ENCODE results near the gene TRAPPC2. TPM values are rescaled to one million over a fixed set of nuclear protein-coding genes. Genes with fewer than 3 reads are reported as not detected.
A peak's percentile ranks its signal among the peaks of the same experiment; 100 is the strongest.

The TRAPPC2 gene
- 22.7 TPM for polyA plus RNA-seq (ENCODE audit: insufficient read length)
- long read RNA-seq, donor 1, partial matches to known transcripts, result 0 of 4 reads
- long read RNA-seq, donor 1, other reads (novel, unspliced or antisense), result 0 of 4 reads
- long read RNA-seq, donor 2, transcript TRAPPC2-201 (5 exons, 2,716 nt), result major isoform, 5 of 7 reads
- long read RNA-seq, donor 2, partial matches to known transcripts, result 0 of 7 reads
- long read RNA-seq, donor 2, other reads (novel, unspliced or antisense), result 0 of 7 reads
- long read RNA-seq, donor 3, transcript TRAPPC2-201 (5 exons, 2,716 nt), result major isoform, 5 of 5 reads
- long read RNA-seq, donor 3, partial matches to known transcripts, result 0 of 5 reads
- long read RNA-seq, donor 3, other reads (novel, unspliced or antisense), result 0 of 5 reads
- long read RNA-seq, donor 4, partial matches to known transcripts, result 0 of 2 reads
- long read RNA-seq, donor 4, other reads (novel, unspliced or antisense), result 0 of 2 reads
- long read RNA-seq, donor 5, transcript TRAPPC2-201 (5 exons, 2,716 nt), result major isoform, 7 of 7 reads
- long read RNA-seq, donor 5, partial matches to known transcripts, result 0 of 7 reads
- long read RNA-seq, donor 5, other reads (novel, unspliced or antisense), result 0 of 7 reads
- long read RNA-seq, donor 6, partial matches to known transcripts, result 36 of 71 reads
- long read RNA-seq, donor 6, other reads (novel, unspliced or antisense), result 31 of 71 reads
- long read RNA-seq, donor 7, partial matches to known transcripts, result 102 of 130 reads
- long read RNA-seq, donor 7, other reads (novel, unspliced or antisense), result 25 of 130 reads
- long read RNA-seq, donor 8, partial matches to known transcripts, result 0 of 1 reads
- long read RNA-seq, donor 8, other reads (novel, unspliced or antisense), result 0 of 1 reads

DNA sequence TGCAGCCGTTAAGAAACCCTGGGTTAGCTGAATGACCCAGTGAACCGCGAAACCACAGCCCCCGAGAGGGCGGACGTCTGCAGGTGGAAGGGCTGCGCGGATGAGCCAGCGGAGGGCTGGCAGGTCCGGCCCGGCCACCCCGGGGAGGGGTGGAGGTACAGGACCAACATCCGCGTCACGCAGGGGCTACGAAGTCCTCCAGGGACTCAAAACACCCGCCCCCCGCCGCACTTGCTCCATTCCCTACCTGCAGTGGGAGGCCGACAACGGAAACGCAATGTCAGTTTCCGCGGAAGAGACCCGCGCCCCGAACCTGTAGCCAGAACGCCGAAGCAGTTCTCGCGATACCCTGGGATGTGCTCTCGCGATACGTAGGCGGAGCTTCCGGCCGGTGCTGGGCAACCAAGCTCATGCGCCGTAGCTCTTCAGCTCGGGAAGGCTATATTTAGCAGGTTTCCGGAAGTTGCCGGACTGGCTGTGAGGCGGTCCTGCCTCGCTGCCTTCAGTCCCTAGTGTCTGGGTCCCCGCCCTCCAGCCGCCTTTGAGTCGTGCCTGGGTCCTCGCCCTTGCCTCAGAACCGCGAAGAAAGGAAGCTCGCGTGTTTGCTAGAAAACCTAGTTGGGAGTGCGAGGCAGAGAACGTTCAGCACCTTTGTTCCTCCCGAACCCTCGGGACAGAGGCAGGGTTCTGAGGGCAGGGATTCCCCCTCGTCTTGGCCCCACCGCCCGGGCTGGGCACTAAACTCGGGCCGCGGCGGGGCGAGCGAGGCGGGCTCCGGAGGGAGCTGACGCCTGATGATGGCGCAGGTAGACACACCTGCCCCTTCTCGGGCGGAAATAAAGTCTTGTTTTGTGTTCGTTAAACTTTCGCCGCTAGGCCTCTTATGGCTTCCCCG lies at the start of gene TRAPPC2, which contains the start of gene OFD1:
Gene TRAPPC2 (minus strand): TSS at position 343 of the 895 bp plus-strand sequence. CDS start 14,657 bp downstream, outside the sequence.
Gene OFD1 (plus strand): TSS at position 471 of the 895 bp plus-strand sequence. CDS start 324 bp downstream, at position 795.
- peak; percentile 96 for DNase-seq

DNA sequence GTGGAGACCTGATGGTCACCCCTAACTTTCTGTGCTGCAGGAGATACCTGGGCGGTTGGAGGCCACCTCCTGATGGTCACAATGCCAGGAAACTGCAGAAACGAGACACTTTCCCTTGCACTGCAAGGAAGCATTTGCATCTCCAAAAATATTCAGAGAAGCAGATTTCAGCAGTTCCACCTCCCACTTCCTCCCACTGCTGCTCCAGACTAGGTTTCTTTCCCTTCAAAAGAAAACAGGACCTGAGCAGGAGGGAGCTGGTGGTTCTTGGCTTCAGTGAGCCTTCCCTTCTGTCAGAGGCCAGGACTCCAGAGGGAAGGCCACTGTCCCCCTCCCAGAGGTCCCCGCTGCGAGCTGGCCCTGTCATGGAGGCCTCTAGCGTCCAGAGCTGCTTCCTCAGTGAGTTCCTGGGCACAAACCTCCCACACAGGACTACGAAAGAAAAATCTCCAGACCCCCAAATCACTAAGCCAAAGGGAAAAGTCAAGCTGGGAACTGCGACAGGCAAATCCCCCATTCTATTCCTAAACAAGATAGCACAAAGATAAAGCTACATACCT lies 46.5 kb upstream of the TRAPPC2 start:
- DNase-seq, result no peak

DNA sequence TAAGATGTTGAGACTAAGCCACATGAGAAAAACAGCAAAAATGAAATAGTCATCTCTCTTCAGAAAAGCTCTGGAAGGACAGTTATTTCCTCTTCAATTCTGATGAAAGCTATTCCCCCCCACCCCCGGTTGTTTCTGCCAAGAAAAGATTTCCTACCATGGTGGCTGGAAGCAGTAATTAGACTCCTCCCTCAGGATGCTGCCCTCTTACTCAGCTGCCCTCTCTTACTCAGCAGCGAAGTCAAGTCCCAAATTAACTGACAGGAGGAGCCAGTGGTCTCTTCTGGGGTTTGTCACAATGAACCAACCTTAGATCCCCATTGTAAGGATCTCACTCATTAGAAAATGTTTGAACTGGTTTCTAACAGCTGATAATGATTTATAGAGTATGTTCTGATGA lies 44.5 kb upstream of the TRAPPC2 start:
- DNase-seq, result no peak

DNA sequence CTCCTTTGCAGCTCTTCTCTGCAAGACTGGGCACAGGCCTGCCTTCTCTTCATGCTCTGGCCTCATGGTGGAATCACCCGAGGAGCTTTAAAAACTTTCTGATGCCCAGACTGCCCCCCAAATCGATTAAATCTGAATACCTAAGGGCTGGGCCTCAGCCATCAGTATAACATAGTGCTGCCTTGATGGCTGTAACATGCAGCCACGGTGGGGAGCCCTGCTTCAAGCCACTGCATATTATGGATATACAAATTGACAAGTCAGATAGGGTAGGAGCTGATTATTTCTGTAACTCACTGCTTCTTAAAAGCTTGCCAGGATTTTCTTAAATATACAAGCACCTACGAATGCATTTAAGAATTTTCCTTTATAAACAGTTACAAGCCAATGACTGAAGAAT lies 42.0 kb upstream of the TRAPPC2 start:
- no peak for DNase-seq

DNA sequence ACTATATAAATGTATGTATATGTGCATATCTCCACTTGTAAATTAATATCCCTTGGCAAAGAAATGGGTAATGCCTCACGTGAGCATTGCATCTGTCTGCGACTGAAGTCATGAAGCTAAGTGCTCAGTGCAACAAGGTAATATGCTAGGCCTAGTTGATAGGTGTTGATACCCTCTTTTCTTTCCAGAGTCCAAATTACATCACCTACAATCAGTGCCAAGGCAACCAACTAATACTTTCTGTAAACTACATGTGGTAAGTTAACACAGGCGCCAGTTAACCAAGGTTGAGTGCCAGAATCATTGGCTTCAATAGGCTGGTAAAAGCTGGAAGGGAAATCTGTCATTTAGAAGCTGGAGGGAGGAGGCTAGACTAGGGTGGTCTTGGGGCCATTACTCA lies 41.4 kb upstream of the TRAPPC2 start:
- DNase-seq, result no peak

DNA sequence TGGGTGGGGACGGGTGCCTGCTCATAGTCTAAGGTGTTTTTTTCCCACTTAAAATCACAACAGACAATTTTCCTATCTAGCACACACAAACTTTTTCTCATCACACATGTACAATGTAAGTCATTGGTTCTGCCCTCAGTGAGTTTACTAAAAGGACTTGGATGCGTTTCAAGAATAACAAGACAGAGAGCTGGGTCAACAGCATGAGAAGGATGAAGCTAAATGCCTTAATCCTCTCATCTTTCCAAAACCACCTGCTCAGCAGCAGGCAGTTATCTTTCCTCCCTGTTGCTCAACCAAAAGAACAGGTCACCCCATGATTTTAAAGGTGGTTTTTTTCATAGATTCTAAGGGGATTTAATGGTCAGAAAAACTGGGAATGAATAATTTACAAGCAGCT lies 40.3 kb upstream of the TRAPPC2 start:
- DNase-seq, result no peak

DNA sequence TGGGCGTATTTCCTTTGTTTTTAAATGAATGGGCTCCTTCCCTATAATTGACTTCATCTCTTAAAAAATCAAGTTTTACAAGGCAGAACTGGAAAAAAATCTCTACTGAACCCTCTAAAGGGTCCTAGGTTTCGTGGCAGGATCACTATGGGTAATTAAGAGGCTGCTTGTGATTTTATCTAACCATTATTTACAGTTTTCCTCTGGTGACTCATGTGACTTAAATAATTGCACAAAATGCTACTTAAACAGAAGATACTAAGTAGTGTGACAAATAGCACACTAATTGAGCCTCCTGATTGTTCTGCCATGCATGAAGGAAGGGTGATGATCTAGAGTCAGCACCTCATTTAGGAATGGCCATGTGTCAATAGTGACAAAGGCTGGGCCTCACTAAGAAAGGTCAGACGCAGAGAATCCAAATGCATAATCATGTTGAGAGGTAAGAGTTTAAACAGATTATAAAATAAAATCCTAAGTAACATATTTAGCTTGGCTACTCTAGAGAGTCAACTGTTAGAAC lies 35.7 kb upstream of the TRAPPC2 start:
- no peak for DNase-seq

DNA sequence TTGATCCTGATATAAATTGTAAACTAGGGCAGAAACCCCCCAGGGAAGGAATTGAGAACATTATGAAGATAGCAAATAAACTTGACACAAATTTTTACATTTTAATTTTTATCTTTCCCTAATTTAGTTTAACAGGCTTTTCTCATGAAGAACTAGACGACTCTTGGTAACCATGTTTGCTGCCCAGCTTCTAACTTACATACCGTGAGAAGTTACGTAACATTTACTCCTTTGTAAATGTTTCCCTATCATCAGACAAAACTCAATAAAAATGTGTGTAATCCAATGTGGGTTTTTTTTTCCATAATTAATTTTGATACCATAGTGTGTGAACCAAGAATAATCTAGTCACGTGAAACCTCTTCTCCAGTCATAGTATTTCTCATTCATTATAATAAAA lies 34.5 kb upstream of the TRAPPC2 start:
- no peak for DNase-seq

DNA sequence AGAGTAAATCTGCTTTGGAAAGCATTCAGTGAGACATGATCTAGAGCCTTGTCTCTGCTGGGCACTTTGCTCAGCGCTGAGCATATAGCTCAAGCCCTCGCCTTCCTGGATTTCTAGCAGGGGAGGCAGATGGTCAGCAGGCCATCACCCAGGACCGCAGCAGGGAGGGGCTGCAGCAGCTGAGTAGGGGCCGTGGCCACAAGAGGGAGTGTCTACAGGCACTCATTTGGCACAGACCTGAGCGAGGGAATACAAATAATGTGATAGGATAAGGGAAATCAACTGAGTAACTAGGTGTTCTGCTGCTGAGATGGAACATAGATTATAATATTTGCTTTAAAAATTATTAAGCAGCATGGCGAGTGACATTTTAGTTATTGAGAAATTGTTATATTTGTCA lies 30.3 kb upstream of the TRAPPC2 start:
- DNase-seq, result no peak

DNA sequence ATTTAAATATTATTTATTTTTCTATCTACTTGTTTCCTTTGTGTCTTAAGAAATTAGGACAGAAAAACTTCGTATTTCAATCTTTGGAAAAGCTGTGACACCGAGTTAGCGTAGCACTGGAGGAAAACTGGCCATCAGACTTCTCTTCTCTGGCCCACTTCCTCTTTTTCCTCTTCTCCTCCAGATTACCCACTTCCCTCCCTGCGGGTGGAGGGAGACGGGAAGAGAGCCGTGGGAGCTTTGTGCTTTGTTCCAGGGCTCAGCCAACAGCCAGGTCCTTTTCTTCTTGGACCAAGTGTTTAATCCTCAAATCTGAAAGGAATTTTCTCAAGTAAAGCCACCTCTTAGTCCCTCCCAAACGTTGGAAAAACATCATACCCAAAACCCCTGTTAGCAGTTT lies 29.9 kb upstream of the TRAPPC2 start:
- no peak for DNase-seq

DNA sequence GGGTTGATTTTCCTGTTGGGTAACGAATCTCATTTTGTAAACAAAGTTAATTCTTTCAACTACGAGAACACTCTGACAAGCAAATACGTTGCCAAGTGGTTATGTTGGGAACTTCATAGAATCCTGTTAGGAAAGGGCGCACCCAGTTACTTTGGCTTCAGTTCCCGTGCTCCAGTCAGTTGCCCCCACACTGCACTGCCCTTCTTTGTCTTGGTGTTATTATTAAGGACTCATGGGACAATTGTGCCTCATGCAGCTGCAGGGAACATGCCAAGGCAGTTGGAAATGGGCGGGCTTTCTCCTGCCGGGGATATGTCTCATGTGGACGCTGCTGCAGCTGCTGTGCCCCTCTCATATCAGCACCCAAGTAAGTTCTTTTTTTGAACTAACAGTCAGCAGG lies 29.1 kb upstream of the TRAPPC2 start:
- no peak for DNase-seq

DNA sequence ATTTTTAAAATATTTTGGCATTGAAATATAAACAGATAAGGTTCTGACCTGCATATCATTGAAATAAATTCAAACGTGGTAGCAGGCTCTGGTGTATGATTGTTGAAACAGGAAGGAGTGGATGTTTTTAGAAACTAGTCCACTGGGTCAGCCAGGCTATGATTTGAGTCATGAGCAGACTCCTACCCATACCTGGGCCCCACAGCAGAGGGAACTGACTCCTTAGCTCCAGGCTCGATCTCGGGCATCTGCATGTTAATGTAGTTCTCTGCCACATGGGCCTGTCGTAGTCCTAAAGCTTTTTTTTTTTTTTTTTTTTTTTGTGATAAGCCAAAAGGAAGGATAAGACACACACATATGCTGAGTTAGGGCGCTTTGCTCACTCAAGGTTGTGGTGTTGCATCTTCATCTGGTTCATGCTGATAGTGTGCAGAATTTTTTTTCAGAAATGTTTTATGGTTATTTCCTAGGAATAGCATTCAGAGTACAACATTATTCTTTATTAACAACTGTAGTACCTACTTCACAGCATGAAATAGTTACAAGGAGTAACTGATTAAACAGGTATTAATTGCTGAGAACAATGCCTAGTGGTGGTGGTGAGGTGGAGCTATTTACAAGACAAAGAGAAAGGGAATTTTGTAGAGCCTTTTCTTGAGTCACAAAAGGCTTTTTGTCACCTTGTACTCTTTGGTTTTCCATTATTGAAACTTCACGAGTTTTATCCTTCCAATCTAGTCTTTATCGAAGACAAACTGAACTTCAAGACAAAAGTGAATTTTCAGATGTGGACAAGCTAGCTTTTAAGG lies 27.4 kb upstream of the TRAPPC2 start:
- no peak for DNase-seq

DNA sequence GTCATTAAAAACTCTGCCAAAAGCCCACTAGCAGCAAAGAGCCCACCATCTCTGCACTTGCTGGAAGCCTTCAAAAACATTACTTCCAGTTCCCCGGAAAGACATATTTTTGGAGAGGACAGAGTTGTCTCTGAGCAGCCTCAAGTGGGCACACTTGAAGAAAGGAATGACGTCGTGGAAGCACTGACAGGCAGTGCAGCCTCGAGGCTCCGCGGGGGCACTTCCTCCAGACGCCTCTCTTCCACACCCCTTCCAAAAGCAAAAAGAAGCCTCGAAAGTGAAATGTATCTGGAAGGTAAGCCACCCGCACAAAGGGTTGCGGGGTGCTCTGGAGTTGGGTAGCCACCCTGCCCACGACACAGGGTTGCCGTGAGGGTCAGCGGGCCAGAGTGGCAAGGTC lies 26.0 kb upstream of the TRAPPC2 start:
- no peak for DNase-seq

DNA sequence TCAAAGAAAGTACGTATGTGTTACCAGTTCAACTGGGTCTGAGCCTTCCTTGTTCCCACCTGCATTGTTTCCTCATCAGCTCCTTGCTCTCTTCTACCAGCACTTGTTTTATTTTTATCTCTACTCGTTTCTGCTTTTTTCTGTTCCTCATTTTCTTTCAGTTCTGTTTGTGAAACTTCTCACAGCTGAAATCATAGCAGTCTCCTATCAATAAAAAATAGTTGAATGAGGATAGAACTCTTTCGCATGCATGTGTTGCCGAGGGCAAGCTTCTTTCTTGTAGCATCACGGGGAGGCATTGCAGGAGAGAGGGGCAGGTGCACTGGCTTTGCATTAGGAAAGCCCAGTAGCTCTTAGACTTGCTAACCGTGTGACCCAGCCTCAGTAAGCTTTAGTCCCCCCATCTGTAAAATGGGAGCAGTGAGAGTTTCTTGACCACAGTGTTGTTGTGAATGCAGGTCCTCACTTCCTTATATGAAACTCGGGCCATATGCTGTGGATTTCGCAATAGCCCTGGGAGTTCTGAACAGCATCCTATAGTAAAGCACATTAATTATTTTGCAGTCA lies 24.8 kb upstream of the TRAPPC2 start:
- no peak for DNase-seq

DNA sequence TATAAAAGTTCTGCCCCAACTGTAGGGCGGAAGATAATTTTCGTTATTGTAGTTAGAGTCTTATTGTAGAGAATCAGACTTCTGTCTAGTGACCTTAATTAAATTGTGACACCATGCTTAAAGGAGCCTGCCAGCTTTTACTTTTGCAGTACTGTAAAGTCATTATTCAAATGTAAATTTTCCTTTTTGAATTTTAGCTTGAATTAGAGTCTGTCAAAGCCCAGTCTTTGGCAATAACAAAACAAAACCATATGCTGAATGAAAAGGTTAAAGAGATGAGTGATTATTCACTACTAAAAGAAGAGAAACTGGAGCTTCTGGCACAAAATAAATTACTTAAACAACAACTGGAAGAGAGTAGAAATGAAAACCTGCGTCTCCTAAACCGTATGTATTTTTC lies 22.0 kb upstream of the TRAPPC2 start:
- DNase-seq, result no peak

DNA sequence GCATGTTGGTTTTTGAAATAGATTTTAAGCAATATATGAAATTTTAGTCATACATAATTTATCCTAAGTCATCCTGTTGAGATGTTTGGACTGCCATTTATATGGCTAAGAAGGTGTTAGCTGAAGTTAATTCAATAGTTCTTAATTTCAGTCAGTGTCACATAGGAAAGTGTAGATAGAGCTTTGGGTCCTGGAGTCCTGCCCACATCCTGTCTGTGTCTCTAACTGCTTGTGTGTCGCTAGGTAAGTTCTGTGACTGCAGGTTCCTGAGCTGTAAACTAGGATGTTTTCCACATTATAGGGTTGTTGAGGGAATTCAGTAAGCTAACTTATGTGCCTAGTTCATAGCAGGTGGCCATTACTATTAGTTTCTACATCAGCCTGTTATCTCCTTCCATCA lies 20.8 kb upstream of the TRAPPC2 start:
- DNase-seq, result no peak

DNA sequence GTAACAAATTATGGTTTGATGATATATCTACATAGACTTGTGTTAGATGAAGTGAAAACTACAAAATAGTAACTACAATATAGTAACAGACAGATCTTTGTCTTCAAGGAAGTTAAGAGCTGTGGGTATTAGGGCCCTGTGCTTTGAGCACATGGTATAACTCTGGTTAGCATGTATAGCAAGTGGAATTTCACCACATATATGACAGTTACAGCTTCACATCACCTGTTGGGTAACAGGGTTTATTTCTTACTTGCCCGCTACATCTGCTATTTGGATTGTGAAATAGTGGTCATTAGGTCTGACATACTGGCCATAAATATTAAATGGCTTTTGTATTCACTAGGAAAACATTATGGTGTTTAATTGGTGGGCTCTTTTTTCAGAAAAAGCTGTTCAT lies 20.3 kb upstream of the TRAPPC2 start:
- no peak for DNase-seq

DNA sequence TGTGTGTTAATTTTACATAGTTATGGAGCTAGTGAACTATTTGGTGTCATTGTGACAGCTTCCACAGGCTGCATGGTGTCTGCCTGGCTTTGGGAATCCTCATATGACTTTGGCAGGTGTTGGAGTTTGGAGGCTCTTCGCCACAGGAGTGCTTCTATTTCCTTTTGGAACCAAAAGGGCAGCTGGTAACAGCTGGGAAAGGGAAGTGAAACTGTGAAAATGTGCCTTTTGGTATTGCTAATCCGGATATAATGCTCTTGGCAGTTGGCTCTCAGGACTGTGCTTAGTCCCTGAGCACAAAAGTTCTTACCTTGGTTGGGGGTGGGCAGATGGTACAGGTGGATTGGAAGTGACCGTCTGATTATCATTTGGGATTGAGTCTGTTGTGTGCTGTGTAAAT lies 18.2 kb upstream of the TRAPPC2 start:
- no peak for DNase-seq

DNA sequence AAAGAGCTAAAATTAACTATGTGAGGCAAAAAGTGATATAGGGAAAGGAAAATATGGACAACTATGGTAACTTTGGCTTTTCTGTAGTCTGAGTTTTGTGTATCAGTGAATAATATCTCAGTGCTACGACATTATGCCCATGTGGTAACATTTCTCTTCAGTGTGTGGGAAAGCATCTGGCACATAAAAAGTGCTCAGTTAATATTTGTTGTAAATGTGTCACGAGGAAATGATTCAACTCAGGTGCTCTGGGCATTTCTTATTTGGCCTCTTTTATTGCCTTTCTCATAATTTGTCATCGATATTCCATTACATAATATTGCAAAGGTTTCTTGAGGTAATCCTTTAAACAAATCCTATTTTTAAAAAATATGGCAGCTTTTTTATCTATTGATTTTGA lies 17.7 kb upstream of the TRAPPC2 start:
- DNase-seq, result no peak

DNA sequence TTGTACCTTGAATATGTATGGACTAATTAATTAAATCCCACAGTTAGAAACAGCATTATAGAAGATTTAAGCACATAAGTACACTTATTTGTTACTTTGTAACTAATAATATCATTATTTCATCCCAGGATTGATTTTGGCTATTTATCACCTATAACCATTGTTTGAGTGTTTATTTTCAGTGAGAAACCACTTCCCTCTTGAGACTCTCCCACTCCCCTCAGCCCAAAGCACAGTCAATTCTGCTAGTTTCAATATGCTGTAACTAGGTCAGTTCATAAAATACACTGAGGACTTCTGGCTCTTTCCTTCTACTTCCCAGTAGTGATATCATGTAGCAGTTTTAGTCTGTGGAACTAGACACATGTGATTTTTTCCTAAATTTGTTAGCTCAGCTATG lies 16.4 kb upstream of the TRAPPC2 start:
- no peak for DNase-seq
